GM12878 (cell line): ENCODE results near the gene PROZ. TPM values are rescaled to one million over a fixed set of nuclear protein-coding genes. Genes with fewer than 3 reads are reported as not detected.

Source experiments
- ATAC-seq: fragments of 200-7000 bp; cut with Tn5 transposase; 3 replicates; pipeline ENCODE4 v1.9.1; 2020; ENCODE audit warnings: mild to moderate bottlenecking, moderate library complexity
- BruUV-seq: library from RNA; stranded (reverse); fragments of 400-500 nt; replicated peaks from 2 replicates; lab custom pipeline; 2021; lab: Mats Ljungman, UMichigan
- CTCF ChIA-PET: fragments of 300-600 bp; sonication (Branson Sonifier 250); formaldehyde crosslinking; extraction: SDS; loops from one replicate; lab custom pipeline; 2021; ENCODE audit warnings: inconsistent platforms; lab: Yijun Ruan, JAX
- POLR2A ChIA-PET: fragments of 350-600 bp; formaldehyde crosslinking; extraction: SDS; loops from one replicate; lab custom pipeline; 2021; ENCODE audit warnings: inconsistent platforms; lab: Charles Lee
- RAD21 ChIA-PET: fragments of 300-600 bp; sonication (Branson Sonifier 250); formaldehyde crosslinking; loops from one replicate; lab custom pipeline; 2023; ENCODE audit warnings: antibody characterized with exemption; ENCODE audit not compliant: unreplicated experiment; lab: Charles Lee
- SMC1A ChIA-PET: fragments of 300-600 bp; sonication (Branson Sonifier 250); formaldehyde crosslinking; loops from one replicate; lab custom pipeline; 2023; ENCODE audit not compliant: unreplicated experiment, uncharacterized antibody; lab: Charles Lee
- DNase-seq: peaks from one replicate; pipeline ENCODE4 v3.0.0-alpha.2; 2011; ENCODE audit warnings: low read depth, low spot score
- FAIRE-seq: peaks from 3 replicates; lab custom pipeline; 2011; peaks lifted over from hg19 to GRCh38; lab: Jason Lieb, UNC
- H2AFZ ChIP-seq: 2 replicates; pipeline ENCODE4 v1.6.0; 2011; ENCODE audit warnings: low read depth, low read length, control low read depth; ENCODE audit not compliant: control insufficient read depth
- H3K27ac ChIP-seq: 2 replicates; pipeline ENCODE4 v1.5.1; 2011; ENCODE audit warnings: control low read depth; ENCODE audit not compliant: control insufficient read depth, insufficient read depth
- H3K27me3 ChIP-seq, 2 experiments: replicated peaks in 1 of 2; 2 replicates each; pipeline versions ENCODE4 v1.6.0 to v1.6.1; 2011; ENCODE audit warnings: low read length in 1 of 2; ENCODE audit not compliant: control insufficient read depth in 2 of 2, insufficient read depth in 2 of 2
- H3K36me3 ChIP-seq, 2 experiments: 2 replicates each; pipeline ENCODE4 v1.5.1; 2011; ENCODE audit warnings: low read length in 1 of 2; ENCODE audit not compliant: control insufficient read depth in 2 of 2, insufficient read depth in 2 of 2
- H3K4me1 ChIP-seq: 2 replicates; pipeline ENCODE4 v1.6.1; 2011; ENCODE audit warnings: mild to moderate bottlenecking, low read length, moderate library complexity, mixed read lengths; ENCODE audit not compliant: control insufficient read depth, insufficient read depth
- H3K4me2 ChIP-seq: 2 replicates; pipeline ENCODE4 v1.6.0; 2011; ENCODE audit warnings: control low read depth; ENCODE audit not compliant: control insufficient read depth, insufficient read depth
- H3K4me3 ChIP-seq: fragments of 200-600 bp; sonication (generic); 2 replicates; pipeline ENCODE4 v1.5.1; 2016
- H3K79me2 ChIP-seq: 2 replicates; pipeline ENCODE4 v1.6.0; 2011; ENCODE audit warnings: low read length; ENCODE audit not compliant: control insufficient read depth, insufficient read depth
- H3K9ac ChIP-seq: 2 replicates; pipeline ENCODE4 v1.8.0; 2011; ENCODE audit warnings: low read length, control low read depth, mixed read lengths; ENCODE audit not compliant: control insufficient read depth, insufficient read depth
- H3K9me3 ChIP-seq: replicated peaks from 3 replicates; pipeline ENCODE4 v1.5.1; 2011; ENCODE audit warnings: mild to moderate bottlenecking, low read length; ENCODE audit not compliant: control insufficient read depth, insufficient read depth
- H4K20me1 ChIP-seq: 2 replicates; pipeline ENCODE4 v1.6.0; 2011; ENCODE audit not compliant: control insufficient read depth, insufficient read depth
- CREM ChIP-seq: IDR thresholded peaks from 2 replicates; pipeline ENCODE4 v1.6.1; 2014; ENCODE audit warnings: antibody characterized with exemption, low read depth
- GATAD2B ChIP-seq: fragments of 450-650 bp; conservative IDR thresholded peaks from 2 replicates; pipeline ENCODE4 v1.6.1; 2017; ENCODE audit warnings: low read depth, mild to moderate bottlenecking, moderate library complexity
- HCFC1 ChIP-seq: fragments of 150-350 bp; IDR thresholded peaks from 2 replicates; pipeline ENCODE4 v1.6.1; 2014; ENCODE audit warnings: low read length
- IKZF1 ChIP-seq: fragments of 450-650 bp; conservative IDR thresholded peaks from 2 replicates; pipeline ENCODE4 v1.6.1; 2017; ENCODE audit warnings: antibody characterized with exemption, mild to moderate bottlenecking
- KLF5 ChIP-seq: fragments of 450-650 bp; IDR thresholded peaks from 2 replicates; pipeline ENCODE4 v1.6.1; 2014; ENCODE audit warnings: mild to moderate bottlenecking; ENCODE audit not compliant: partially characterized antibody
- NRF1 ChIP-seq: conservative IDR thresholded peaks from 2 replicates; pipeline ENCODE4 v1.6.1; 2011; ENCODE audit warnings: mild to moderate bottlenecking, low read depth, low read length, improper control_type of control experiment
- PAX5 ChIP-seq: IDR thresholded peaks from 2 replicates; pipeline ENCODE4 v1.6.1; 2011; ENCODE audit warnings: low read depth, low read length, borderline replicate concordance
- PML ChIP-seq: IDR thresholded peaks from 2 replicates; pipeline ENCODE4 v1.6.1; 2012; ENCODE audit warnings: low read length, inconsistent platforms
- RAD21 ChIP-seq: IDR thresholded peaks from 2 replicates; pipeline ENCODE4 v1.6.1; 2011; ENCODE audit warnings: mild to moderate bottlenecking, low read depth, low read length, moderate library complexity; ENCODE audit not compliant: insufficient read depth
- RFX5 ChIP-seq: IDR thresholded peaks from 2 replicates; pipeline ENCODE4 v1.6.1; 2011; ENCODE audit warnings: low read depth, low read length, improper control_type of control experiment
- SMARCA5 ChIP-seq: fragments of 450-650 bp; IDR thresholded peaks from 2 replicates; pipeline ENCODE4 v1.6.1; 2017; ENCODE audit warnings: mild to moderate bottlenecking
- SMC3 ChIP-seq: IDR thresholded peaks from 2 replicates; pipeline ENCODE4 v1.6.1; 2011; ENCODE audit warnings: low read length, improper control_type of control experiment, borderline replicate concordance
- TAF1 ChIP-seq: IDR thresholded peaks from 2 replicates; pipeline ENCODE4 v1.6.1; 2011; ENCODE audit warnings: mild to moderate bottlenecking, low read depth, low read length, borderline replicate concordance
- USF1 ChIP-seq: IDR thresholded peaks from 2 replicates; pipeline ENCODE4 v1.6.1; 2011; ENCODE audit warnings: borderline replicate concordance, low read depth, mild to moderate bottlenecking, moderate library complexity, mixed read lengths, low read length; ENCODE audit not compliant: insufficient read depth; ENCODE audit errors: extremely low read length
- YBX1 ChIP-seq: fragments of 450-650 bp; IDR thresholded peaks from 2 replicates; pipeline ENCODE4 v1.6.1; 2016; ENCODE audit warnings: antibody characterized with exemption
- YY1 ChIP-seq: IDR thresholded peaks from 2 replicates; pipeline ENCODE4 v1.6.1; 2011; ENCODE audit warnings: low read depth, mild to moderate bottlenecking, low read length
- ZNF217 ChIP-seq: fragments of 450-650 bp; IDR thresholded peaks from 2 replicates; pipeline ENCODE4 v1.6.1; 2017; ENCODE audit warnings: antibody characterized with exemption, mild to moderate bottlenecking
- ZNF384 ChIP-seq: IDR thresholded peaks from 2 replicates; pipeline ENCODE4 v1.6.1; 2012; ENCODE audit warnings: low read depth, mild to moderate bottlenecking, low read length, improper control_type of control experiment, borderline replicate concordance
- WGBS: methylation state at CpG from one replicate; pipeline ENCODE4 v1.1.6; 2016; ENCODE audit warnings: low lambda C conversion rate; ENCODE audit not compliant: insufficient replicate concordance, insufficient coverage; ENCODE audit errors: missing lambda C conversion rate; 5-methylcytosine and 5-hydroxymethylcytosine counted together
- in situ Hi-C: fragments of 300-500 bp; cut with MboI; formaldehyde crosslinking; loops from 9 replicates; pipeline ENCODE4 v1.14.3; 2018; ENCODE audit warnings: mixed read lengths
- intact Hi-C: fragments of 100-400 bp; cut with micrococcal nuclease; formaldehyde crosslinking; loops from one replicate; pipeline ENCODE4 v1.14.2; 2022; ENCODE audit not compliant: unreplicated experiment
- polyA plus RNA-seq, 11 experiments: library from polyadenylated mRNA; depleted of rRNA in 4 of 11; unstranded in 6 of 11; stranded (reverse) in 5 of 11; fragments of >200 nt; fragmentation: Nextera tagmentation in 4 of 11; fragmentation: Illumina TruSeq in 1 of 11; extraction: Ambion mirVana in 4 of 11; extraction: Trizol in 1 of 11; gene quantifications; 1 replicate in 1 of 11; 2 replicates in 10 of 11; pipeline versions ENCODE4 v1.2.1 to v1.2.3, GENCODE V29; 2011 to 2016; ENCODE audit warnings: inconsistent platforms in 2 of 11, missing spikeins in 2 of 11, low read depth in 1 of 11
- total RNA-seq, 4 experiments: library from RNA; depleted of rRNA in 3 of 4; stranded (reverse); fragments of >200 nt in 3 of 4; fragmentation: Illumina TruSeq in 1 of 4; extraction: Trizol in 1 of 4; gene quantifications; 2 replicates each; pipeline versions ENCODE4 v1.2.1 to v1.2.3, GENCODE V29; 2013 to 2021

Gene PROZ
- total and polyA plus RNA-seq, 10 of the 15 experiments (the other 5 are each of a cell fraction or from before 2014, with no cell fraction given) = 0.07 to 0.24 (median 0.21) TPM; not detected in 7

- TF ChIP-seq PAX5 (no peak), HCFC1 (no peak), PML (no peak), YBX1 (no peak), GATAD2B (no peak), KLF5 (no peak), SMC3 (no peak)
- Histone ChIP-seq H3K79me2 (no peaks in the 10 kb centered on the region; the same call in 1 of the 2 replicates), H3K4me2 (no peak overlapping the region), H3K4me1 (no peaks in the 10 kb centered on the region), H3K9ac (no peak overlapping the region), H3K36me3 (peaks cover 9 to 18% of the 10 kb centered on the region in 2 experiments), H3K9me3 (no peaks in the 10 kb centered on the region), H3K27ac (no peak overlapping the region), H4K20me1 (no peaks in the 10 kb centered on the region), H2AFZ (no peak overlapping the region), H3K4me3 (no peak overlapping the region), H3K27me3 (no peaks in the 10 kb centered on the region)
- intact Hi-C loops (no loop called here), in situ Hi-C loops (no loop called here)
- no peak for ATAC-seq
- WGBS = 97% methylated on average over 6 of the region's 6 CpGs
- no peak for FAIRE-seq
- SMC1A ChIA-PET = no interaction called here
- no TSS peak for BruUV-seq
- POLR2A ChIA-PET = no interaction called here
- RAD21 ChIA-PET = no interaction called here
- DNase-seq = no peak
- CTCF ChIA-PET = no interaction called here
These were observed 36.9 kb downstream of the PROZ start for GRCh38 chr13:113195360-113195759.

GRCh38 chr13:113196970-113197737 is 38.7 kb downstream of the PROZ start:
- Histone ChIP-seq H3K9me3 (no peaks in the 10 kb centered on the region), H3K9ac (no peak overlapping the region), H3K36me3 (peaks cover 9 to 17% of the 10 kb centered on the region in 2 experiments), H3K4me3 (no peak overlapping the region), H3K4me2 (no peak overlapping the region), H4K20me1 (no peaks in the 10 kb centered on the region), H3K79me2 (peaks cover 5% of the 10 kb centered on the region), H2AFZ (no peak overlapping the region), H3K4me1 (no peaks in the 10 kb centered on the region), H3K27me3 (no peaks in the 10 kb centered on the region), H3K27ac (no peak overlapping the region)
- BruUV-seq = no TSS peak
- TF ChIP-seq USF1 = no peak
- TF ChIP-seq SMARCA5 = no peak
- no peak for TF ChIP-seq TAF1
- TF ChIP-seq ZNF217 = no peak
- no peak for TF ChIP-seq RFX5
- TF ChIP-seq IKZF1 = no peak
- no peak for TF ChIP-seq NRF1
- no peak for TF ChIP-seq ZNF384
- no peak for TF ChIP-seq CREM
- no peak for TF ChIP-seq YY1
- no peak for TF ChIP-seq RAD21
- ChIA-PET POLR2A (no interaction called here), RAD21 (no interaction called here), SMC1A (interaction anchor here (0.7 kb wide), 1 partner anchor 14 kb away, joined by 3 read pairs; no protein-coding TSS in a partner anchor), CTCF (no interaction called here)
- intact Hi-C loops (no loop called here), in situ Hi-C loops (no loop called here)
- 85% methylated on average over 9 of the region's 9 CpGs for WGBS
- no peak for DNase-seq
- no peak for FAIRE-seq
- ATAC-seq = no peak
